ENCODE measurements around the gene FATE1. TPM values are rescaled to one million over a fixed set of nuclear protein-coding genes. Genes with fewer than 3 reads are reported as not detected.

FATE1 gene
- total and polyA plus RNA-seq, 4 donors, result not detected

- TF ChIP-seq TAF1 (conservative IDR thresholded peaks at IDR 0.05) (no peak), FOXA1 (IDR thresholded peaks at IDR 0.05) (no peak)
Observed at GRCh38 chrX:151746502-151746901, 30.7 kb downstream of the FATE1 start (continued).

GRCh38 chrX:151750511-151750910 lies 34.7 kb downstream of the FATE1 start:
- DNase-seq (ENCODE audit: low spot score), result no peak
- no peak for TF ChIP-seq TAF1 (conservative IDR thresholded peaks at IDR 0.05)
- no peak for TF ChIP-seq RXRA (IDR thresholded peaks at IDR 0.05)
- TF ChIP-seq, protein P1, sequence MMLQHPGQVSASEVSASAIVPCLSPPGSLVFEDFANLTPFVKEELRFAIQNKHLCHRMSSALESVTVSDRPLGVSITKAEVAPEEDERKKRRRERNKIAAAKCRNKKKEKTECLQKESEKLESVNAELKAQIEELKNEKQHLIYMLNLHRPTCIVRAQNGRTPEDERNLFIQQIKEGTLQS (IDR thresholded peaks at IDR 0.05), result no peak
- TF ChIP-seq YY1 (IDR thresholded peaks at IDR 0.05), result no peak
- TF ChIP-seq GABPA (IDR thresholded peaks at IDR 0.05 in 1 of 2, conservative IDR thresholded peaks at IDR 0.05 in 1 of 2), result no peak
- TF ChIP-seq, protein P2, sequence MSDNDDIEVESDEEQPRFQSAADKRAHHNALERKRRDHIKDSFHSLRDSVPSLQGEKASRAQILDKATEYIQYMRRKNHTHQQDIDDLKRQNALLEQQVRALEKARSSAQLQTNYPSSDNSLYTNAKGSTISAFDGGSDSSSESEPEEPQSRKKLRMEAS (IDR thresholded peaks at IDR 0.05), result no peak
- no peak for TF ChIP-seq JUND (IDR thresholded peaks at IDR 0.05)
- TF ChIP-seq NR2F2 (IDR thresholded peaks at IDR 0.05), result no peak
- no peak for TF ChIP-seq SP1 (IDR thresholded peaks at IDR 0.05)
- TF ChIP-seq FOXA1 (IDR thresholded peaks at IDR 0.05), result no peak
- TF ChIP-seq ZBTB33 (IDR thresholded peaks at IDR 0.05), result no peak
- no peak for TF ChIP-seq EGR1 (IDR thresholded peaks at IDR 0.05; ENCODE audit: low read depth in 2 of 2)
- no peak for TF ChIP-seq RAD21 (IDR thresholded peaks at IDR 0.05)
- Histone ChIP-seq H3K27ac (ENCODE audit: low read depth in 1 of 2, low read length in 2 of 2) (no peak overlapping the region), H3K9me3 (ENCODE audit: control insufficient read depth in 4 of 4, low read length in 3 of 4) (no peaks in the 10 kb centered on the region), H3K9ac (ENCODE audit: low read depth in 1 of 2, low read length in 2 of 2) (no peak overlapping the region), H3K27me3 (ENCODE audit: control insufficient read depth in 4 of 4, insufficient read depth in 4 of 4, low read length in 3 of 4) (peaks cover 0 to 4% (median 0%) of the 10 kb centered on the region in 4 donors), H3K4me1 (ENCODE audit: control insufficient read depth in 4 of 4, insufficient read depth in 4 of 4, low read length in 3 of 4) (peaks cover 0 to 21% (median 11%) of the 10 kb centered on the region in 4 donors), H3K4me3 (ENCODE audit: low read depth in 1 of 3, low read length in 3 of 3) (no peak overlapping the region), H3K36me3 (ENCODE audit: control insufficient read depth in 4 of 4, insufficient read depth in 3 of 4, low read depth in 1 of 4, low read length in 3 of 4) (no peaks in the 10 kb centered on the region)
- WGBS, result 90% methylated on average over 5 of the region's 5 CpGs

GRCh38 chrX:151752847-151753246 lies 37.0 kb downstream of the FATE1 start:
- DNase-seq (ENCODE audit: low spot score), result no peak

More at GRCh38 chrX:151752847-151753246, 37.0 kb downstream of the FATE1 start:
- H3K27ac ChIP-seq (ENCODE audit: low read depth in 1 of 2, low read length in 2 of 2), result no peak overlapping the region
- H3K4me3 ChIP-seq (ENCODE audit: low read depth in 1 of 3, low read length in 3 of 3), result no peak overlapping the region
- no peaks in the 10 kb centered on the region for H3K9me3 ChIP-seq (ENCODE audit: control insufficient read depth in 4 of 4, low read length in 3 of 4)
- no peaks in the 10 kb centered on the region for H3K36me3 ChIP-seq (ENCODE audit: control insufficient read depth in 4 of 4, insufficient read depth in 3 of 4, low read depth in 1 of 4, low read length in 3 of 4)
- H3K9ac ChIP-seq (ENCODE audit: low read depth in 1 of 2, low read length in 2 of 2), result no peak overlapping the region
- H3K27me3 ChIP-seq (ENCODE audit: control insufficient read depth in 4 of 4, insufficient read depth in 4 of 4, low read length in 3 of 4), result peaks cover 0 to 9% (median 0%) of the 10 kb centered on the region in 4 donors
- peaks cover 0 to 21% (median 11%) of the 10 kb centered on the region in 4 donors for H3K4me1 ChIP-seq (ENCODE audit: control insufficient read depth in 4 of 4, insufficient read depth in 4 of 4, low read length in 3 of 4)
- TF ChIP-seq, protein P2 (IDR thresholded peaks at IDR 0.05), result no peak
- no peak for TF ChIP-seq JUND (IDR thresholded peaks at IDR 0.05)
- TF ChIP-seq HNF4A (conservative IDR thresholded peaks at IDR 0.05), result peak in 1 of 2 donors; percentile 22
- TF ChIP-seq, protein P1 (IDR thresholded peaks at IDR 0.05), result no peak
- no peak for TF ChIP-seq YY1 (IDR thresholded peaks at IDR 0.05)
- peak in 1 of 2 donors; percentile 7 for TF ChIP-seq RXRA (IDR thresholded peaks at IDR 0.05)
- no peak for TF ChIP-seq FOXA2 (IDR thresholded peaks at IDR 0.05)
- no peak for TF ChIP-seq NR2F2 (IDR thresholded peaks at IDR 0.05)
- 35% methylated on average over 5 of the region's 5 CpGs for WGBS

All from liver (tissue), 9 donors.